Tibial nerve (tissue), 4 donors: ENCODE data around the gene NOS1AP. TPM values are rescaled to one million over a fixed set of nuclear protein-coding genes. Genes with fewer than 3 reads are reported as not detected.

Experiments used
- DNase-seq, 2 donors: peaks; one replicate each; pipeline ENCODE4 v3.0.0-alpha.2; 2019; ENCODE audit warnings: low spot score in 2 of 2
- H3K27ac ChIP-seq, 4 donors: fragments of 200-600 bp; sonication (generic) in 3 of 4; one replicate each; pipeline ENCODE4 v1.5.1; 2017 to 2019; ENCODE audit warnings: mild to moderate bottlenecking in 1 of 4
- H3K27me3 ChIP-seq, 2 donors: fragments of 200-600 bp; sonication (generic) in 1 of 2; one replicate each; pipeline versions ENCODE4 v1.5.1 to v1.6.0; 2017 to 2019
- H3K36me3 ChIP-seq, 3 donors: fragments of 200-600 bp; sonication (generic); one replicate each; pipeline ENCODE4 v1.5.1; 2018 to 2019
- H3K4me1 ChIP-seq, 4 donors: fragments of 200-600 bp; sonication (generic) in 3 of 4; one replicate each; pipeline ENCODE4 v1.5.1; 2017 to 2019
- H3K4me3 ChIP-seq, 4 donors: fragments of 200-600 bp; sonication (generic) in 3 of 4; one replicate each; pipeline ENCODE4 v1.5.1; 2017 to 2019; ENCODE audit warnings: mild to moderate bottlenecking in 1 of 4, moderate library complexity in 1 of 4
- H3K9me3 ChIP-seq, 4 donors: fragments of 200-600 bp; sonication (generic) in 3 of 4; one replicate each; pipeline ENCODE4 v1.5.1; 2017 to 2019
- EP300 ChIP-seq, 2 donors: sonication (generic); formaldehyde crosslinking; IDR thresholded peaks; one replicate each; pipeline ENCODE4 v1.6.1; 2017; ENCODE audit warnings: antibody characterized with exemption in 2 of 2, mild to moderate bottlenecking in 1 of 2
- POLR2A ChIP-seq, 2 donors: fragments of 450-650 bp; IDR thresholded peaks; one replicate each; pipeline ENCODE4 v1.6.1; 2017; ENCODE audit warnings: antibody characterized with exemption in 2 of 2, mild to moderate bottlenecking in 2 of 2, moderate library complexity in 2 of 2
- WGBS, 2 donors: methylation state at CpG; one replicate each; pipeline ENCODE4 v1.1.5; 2018; 5-methylcytosine and 5-hydroxymethylcytosine counted together
- total RNA-seq, 4 donors: library from RNA; depleted of rRNA; stranded (reverse); fragments of >200 nt; gene quantifications; one replicate each; pipeline ENCODE4 v1.1.0, GENCODE V29; 2016
- TF ChIP-seq, protein P1 (sequence below), 5 experiments: fragments of 200-600 bp in 3 of 5; fragments of 450-650 bp in 2 of 5; sonication (generic) in 3 of 5; IDR thresholded peaks; one replicate each; pipeline ENCODE4 v1.5.1; 2016 to 2019; ENCODE audit warnings: antibody characterized with exemption in 5 of 5, mild to moderate bottlenecking in 3 of 5, moderate library complexity in 2 of 5

The NOS1AP gene
- total RNA-seq, 4 donors from 2014 or later = 2.7 to 11.2 (median 5.3) TPM

DNA sequence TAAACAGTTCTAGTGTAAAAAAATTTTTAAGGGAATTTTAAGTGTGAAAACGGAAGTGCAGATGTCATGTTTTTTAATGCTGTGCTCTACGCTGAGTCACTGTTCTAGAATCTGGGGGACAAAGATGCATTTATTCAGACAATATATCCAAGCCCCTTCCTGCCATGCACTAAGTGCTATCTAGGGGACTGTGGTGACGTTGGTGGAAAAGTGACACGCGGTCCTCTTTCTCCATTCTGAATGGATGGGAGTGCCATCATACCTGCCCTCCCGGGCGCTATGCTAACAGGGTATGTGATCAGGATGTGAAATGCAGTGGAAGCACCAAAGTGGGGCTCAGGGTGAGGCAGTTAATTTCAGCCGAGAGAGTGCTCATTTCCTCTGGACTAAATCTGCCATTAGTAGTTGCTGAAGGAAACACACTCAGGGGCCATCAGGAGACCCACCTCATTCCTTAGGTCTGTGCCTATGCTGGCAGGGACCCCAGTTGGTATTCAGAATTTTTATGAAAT is 318.6 kb downstream of the NOS1AP start:
- Histone ChIP-seq H3K4me3 (peak overlapping the region in 1 of 4 donors; percentile 2), H3K9me3 (no peaks in the 10 kb centered on the region), H3K27ac (no peak overlapping the region), H3K27me3 (no peaks in the 10 kb centered on the region), H3K36me3 (peaks cover 0 to 13% (median 0%) of the 10 kb centered on the region in 3 donors), H3K4me1 (peaks cover 0 to 28% (median 0%) of the 10 kb centered on the region in 4 donors)
- no peak for DNase-seq
- TF ChIP-seq, protein P1, sequence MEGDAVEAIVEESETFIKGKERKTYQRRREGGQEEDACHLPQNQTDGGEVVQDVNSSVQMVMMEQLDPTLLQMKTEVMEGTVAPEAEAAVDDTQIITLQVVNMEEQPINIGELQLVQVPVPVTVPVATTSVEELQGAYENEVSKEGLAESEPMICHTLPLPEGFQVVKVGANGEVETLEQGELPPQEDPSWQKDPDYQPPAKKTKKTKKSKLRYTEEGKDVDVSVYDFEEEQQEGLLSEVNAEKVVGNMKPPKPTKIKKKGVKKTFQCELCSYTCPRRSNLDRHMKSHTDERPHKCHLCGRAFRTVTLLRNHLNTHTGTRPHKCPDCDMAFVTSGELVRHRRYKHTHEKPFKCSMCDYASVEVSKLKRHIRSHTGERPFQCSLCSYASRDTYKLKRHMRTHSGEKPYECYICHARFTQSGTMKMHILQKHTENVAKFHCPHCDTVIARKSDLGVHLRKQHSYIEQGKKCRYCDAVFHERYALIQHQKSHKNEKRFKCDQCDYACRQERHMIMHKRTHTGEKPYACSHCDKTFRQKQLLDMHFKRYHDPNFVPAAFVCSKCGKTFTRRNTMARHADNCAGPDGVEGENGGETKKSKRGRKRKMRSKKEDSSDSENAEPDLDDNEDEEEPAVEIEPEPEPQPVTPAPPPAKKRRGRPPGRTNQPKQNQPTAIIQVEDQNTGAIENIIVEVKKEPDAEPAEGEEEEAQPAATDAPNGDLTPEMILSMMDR (IDR thresholded peaks at IDR 0.05) = no peak
- TF ChIP-seq EP300 (IDR thresholded peaks at IDR 0.05) (no peak), POLR2A (IDR thresholded peaks at IDR 0.05) (no peak)
- 53 to 67% methylated on average over 8 of the region's 8 CpGs for WGBS, 2 donors

- TF ChIP-seq, protein P1 (IDR thresholded peaks at IDR 0.05) = no peak
- TF ChIP-seq EP300 (IDR thresholded peaks at IDR 0.05) (peak in 1 of 2 donors; percentile 48), POLR2A (IDR thresholded peaks at IDR 0.05) (no peak)
- Histone ChIP-seq H3K36me3 (peaks cover 0 to 10% (median 0%) of the 10 kb centered on the region in 3 donors), H3K27me3 (no peaks in the 10 kb centered on the region), H3K9me3 (no peaks in the 10 kb centered on the region), H3K27ac (peak overlapping the region in 1 of 4 donors; percentile 46), H3K4me3 (no peak overlapping the region), H3K4me1 (peaks cover 0 to 28% (median 0%) of the 10 kb centered on the region in 4 donors)
- DNase-seq = no peak
- 82% methylated on average over 5 of the region's 5 CpGs for WGBS, 2 donors
Observed at GRCh38 chr1:162388615-162389014, 319.1 kb downstream of the NOS1AP start.

GRCh38 chr1:162389021-162389818 is 319.7 kb downstream of the NOS1AP start:
- no peak for TF ChIP-seq EP300 (IDR thresholded peaks at IDR 0.05)
- no peak for TF ChIP-seq POLR2A (IDR thresholded peaks at IDR 0.05)
- TF ChIP-seq, protein P1 (IDR thresholded peaks at IDR 0.05) = no peak
- peaks cover 0 to 28% (median 0%) of the 10 kb centered on the region in 4 donors for H3K4me1 ChIP-seq
- no peak for DNase-seq
- H3K9me3 ChIP-seq = no peaks in the 10 kb centered on the region
- no peaks in the 10 kb centered on the region for H3K27me3 ChIP-seq
- no peak overlapping the region for H3K4me3 ChIP-seq
- peaks cover 0 to 5% (median 0%) of the 10 kb centered on the region in 3 donors for H3K36me3 ChIP-seq
- 50 to 54% methylated on average over 11 of the region's 11 CpGs for WGBS, 2 donors
- H3K27ac ChIP-seq = peak overlapping the region in 1 of 4 donors; percentile 46

GRCh38 chr1:162389971-162390370 is 320.5 kb downstream of the NOS1AP start:
- TF ChIP-seq, protein P1 (IDR thresholded peaks at IDR 0.05) = no peak
- TF ChIP-seq EP300 (IDR thresholded peaks at IDR 0.05) (no peak), POLR2A (IDR thresholded peaks at IDR 0.05) (no peak)
- no peaks in the 10 kb centered on the region for H3K9me3 ChIP-seq
- DNase-seq = no peak
- peaks cover 0 to 5% (median 0%) of the 10 kb centered on the region in 3 donors for H3K36me3 ChIP-seq
- H3K4me3 ChIP-seq = no peak overlapping the region
- 76 to 95% methylated on average over 7 to 9 of the region's 9 CpGs for WGBS, 2 donors
- no peak overlapping the region for H3K27ac ChIP-seq
- peaks cover 0 to 28% (median 0%) of the 10 kb centered on the region in 4 donors for H3K4me1 ChIP-seq
- H3K27me3 ChIP-seq = no peaks in the 10 kb centered on the region
